ENCODE data around the gene LDAH.

Gene LDAH

DNA sequence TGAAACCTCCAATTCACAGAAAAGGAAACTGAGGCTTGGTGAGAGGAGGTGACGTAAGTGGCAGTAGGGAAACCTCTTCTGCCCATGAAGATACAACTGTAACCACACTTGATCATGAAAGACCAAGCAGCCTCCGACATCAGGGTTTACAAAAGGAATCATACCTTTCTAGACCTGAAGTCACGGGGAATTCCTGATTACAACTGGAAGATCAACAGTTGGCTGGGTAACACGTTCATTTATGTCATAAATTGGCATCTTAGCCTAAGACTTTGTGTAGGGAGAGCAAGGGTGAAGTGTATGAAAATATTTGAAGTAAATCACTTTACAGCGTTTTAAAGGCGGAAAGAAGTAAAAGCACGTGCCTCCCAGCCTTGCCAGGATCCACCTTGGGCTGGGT, 172.9 kb downstream of the LDAH start:
- DNase-seq, result no peak

DNA sequence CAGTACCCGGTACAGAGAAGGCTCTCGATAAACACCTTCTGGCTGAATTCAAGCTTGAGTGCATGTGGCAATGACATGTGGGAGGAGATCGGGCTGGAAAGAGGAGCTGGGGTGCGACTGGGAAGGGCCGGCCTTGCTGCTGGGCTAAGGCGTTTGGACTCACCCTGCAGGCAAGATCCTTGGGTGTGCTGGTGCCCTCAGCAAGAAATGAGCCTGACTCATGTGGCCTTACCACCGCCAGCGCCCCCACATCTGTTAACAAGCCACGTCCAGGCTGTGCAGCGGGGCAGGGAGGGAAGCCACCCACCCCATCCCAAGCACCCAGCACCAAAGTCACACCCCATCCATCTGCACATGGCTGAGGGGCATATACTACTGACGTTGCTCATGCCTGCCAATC, 173.3 kb downstream of the LDAH start:
- no peak for DNase-seq

DNA sequence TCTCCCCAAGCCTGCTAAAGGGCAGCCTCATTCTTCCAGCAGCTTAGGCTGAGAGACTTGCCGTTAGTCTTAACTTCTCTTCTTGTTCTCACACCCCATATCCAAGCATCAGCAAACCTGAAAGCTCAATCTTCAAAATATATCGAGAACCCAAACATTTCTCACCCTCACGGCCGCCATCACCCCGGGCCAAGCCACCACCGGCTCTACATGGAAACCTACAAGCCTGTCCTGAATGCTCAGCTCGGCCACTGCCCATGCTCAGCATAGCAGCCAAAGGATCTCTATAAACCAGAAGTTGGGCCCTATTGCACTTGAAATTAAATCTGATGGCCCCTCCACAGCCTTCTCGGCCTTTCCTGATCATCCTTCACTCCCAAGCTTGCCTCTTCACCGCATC, 174.1 kb downstream of the LDAH start:
- DNase-seq, result no peak

DNA sequence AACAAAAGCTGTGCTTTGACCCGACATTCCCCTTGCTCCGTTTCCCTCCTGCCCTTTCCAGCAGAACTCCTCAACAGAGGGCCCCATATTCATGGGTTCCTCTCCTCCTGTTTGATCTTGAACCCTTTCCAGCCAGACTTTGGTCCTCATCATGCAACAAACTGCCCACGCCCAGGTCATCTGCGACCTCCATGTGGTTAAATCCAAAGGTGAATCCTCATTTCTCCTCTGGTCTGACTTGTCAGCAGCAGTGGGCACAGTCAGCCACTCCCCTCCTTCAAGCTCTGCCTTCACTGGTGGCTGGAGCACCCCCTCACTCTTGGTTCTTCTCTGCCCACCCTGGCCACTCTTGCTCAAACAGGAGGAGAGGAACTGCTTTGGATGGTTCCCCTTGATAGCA, 174.7 kb downstream of the LDAH start:
- no peak for DNase-seq

DNA sequence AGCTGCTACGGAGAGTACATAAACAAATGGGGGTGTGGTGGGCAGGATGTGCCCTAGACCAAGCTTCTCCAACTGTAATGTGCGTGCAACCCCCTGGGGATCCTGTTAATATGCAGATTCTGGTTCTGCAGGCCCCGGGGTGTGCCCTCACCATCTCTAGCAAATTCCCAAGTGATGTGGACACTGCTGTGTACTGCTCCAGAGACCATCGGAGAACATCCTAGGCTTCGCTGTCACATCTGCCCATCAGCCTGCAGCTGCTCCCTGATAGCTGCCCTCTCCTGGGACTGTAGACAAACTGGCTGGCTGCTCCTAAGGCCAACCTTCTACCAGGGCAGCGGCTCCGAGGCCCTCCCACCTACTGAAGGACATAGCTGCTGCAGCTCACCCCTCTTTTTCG, 175.2 kb downstream of the LDAH start:
- DNase-seq, result no peak

DNA sequence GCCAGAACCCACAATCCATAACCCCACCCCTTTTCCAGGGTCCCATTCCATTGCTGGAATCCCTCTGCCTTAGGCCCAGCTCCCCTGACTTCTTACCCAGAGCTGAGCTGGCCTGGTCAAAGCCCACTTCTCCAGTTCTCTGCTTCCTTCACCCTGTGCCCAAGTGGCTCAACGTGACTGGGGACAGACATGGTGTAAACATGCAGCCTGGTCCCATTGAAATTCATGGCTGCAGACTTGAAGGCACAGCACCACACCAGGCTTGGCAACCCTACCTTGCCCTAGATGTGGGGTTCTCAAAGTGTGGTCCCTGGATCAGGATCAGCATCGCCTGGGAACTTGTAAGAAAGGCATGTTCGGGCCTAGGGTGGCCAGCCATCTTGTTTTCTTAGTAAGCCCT, 175.7 kb downstream of the LDAH start:
- DNase-seq, result no peak

DNA sequence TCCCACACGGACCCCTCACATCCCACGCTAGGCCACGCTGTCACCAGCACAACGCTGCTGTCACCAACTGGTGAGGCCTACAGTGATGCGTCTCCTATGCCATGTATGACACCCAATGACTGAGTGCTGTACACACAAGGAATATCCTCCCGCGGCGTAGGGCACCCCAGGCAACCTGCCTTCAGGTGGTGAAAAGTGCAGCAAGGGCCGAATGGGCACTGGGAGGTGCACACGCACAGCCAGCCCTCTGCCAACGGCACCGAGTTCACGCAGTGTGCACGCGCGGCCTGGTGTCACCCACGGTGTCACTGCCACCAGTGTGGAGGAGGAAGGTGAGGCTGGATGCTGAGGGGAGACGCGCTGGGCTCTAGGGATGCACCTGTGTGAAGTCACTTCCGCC, 176.5 kb downstream of the LDAH start:
- no peak for DNase-seq

DNA sequence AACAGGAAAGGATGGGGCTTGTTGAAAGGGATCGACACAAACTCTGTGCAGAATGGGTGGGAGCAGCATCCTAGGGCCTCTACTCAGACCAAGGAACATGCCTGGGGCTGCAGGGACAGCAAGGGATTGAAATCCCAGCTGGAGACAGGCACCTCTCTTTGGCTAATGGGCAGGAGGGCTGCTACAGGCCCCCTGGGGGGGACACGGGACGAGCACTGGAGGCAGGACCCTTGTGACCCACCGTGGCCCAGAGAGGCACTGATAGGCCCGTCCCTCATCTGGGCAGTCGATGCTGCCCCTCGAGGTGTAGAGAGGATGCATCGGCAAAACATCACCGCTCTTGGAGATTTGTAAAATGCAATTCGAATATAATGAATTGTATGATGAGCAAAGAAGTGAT, 177.1 kb downstream of the LDAH start:
- DNase-seq, result no peak

DNA sequence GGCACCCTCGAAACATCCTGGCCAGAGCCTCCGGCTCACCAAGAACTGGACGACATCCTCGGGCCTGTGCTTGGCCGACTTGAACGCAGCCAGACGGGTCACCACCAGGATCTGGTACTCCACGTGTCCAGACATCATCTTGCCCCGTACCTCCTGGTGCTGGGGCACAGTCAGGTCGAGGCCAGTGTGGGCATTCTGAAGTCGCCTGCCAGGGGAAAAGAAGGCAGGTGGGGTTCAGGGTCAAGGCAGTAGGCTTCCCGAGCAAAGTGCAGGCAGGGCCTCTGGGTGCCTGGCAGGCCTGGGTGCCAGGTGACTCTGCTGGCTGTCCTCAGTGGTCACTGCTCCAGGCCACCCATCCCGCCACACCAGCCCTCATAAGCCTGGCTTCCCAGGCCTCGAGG, 177.6 kb downstream of the LDAH start:
- no peak for DNase-seq

DNA sequence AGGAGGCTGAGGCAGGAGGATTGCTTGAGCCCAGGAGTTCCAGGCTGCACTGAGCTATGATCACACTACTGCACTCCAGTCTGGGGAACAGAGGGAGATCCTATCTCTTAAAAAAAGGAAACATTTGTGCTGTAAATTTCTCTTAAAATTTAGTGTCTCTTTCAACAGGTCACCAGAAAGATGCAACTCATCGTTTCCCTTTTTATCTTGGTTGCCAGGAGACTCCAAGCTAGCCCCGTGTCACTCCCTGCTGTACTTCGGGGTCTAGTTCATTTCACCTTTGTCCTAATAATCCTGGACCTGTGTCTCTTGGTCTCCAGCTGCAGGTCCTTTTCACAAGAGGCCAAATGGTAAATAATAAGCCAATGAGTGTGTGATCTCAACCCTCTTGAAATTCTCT, 179.1 kb downstream of the LDAH start:
- DNase-seq, result no peak

DNA sequence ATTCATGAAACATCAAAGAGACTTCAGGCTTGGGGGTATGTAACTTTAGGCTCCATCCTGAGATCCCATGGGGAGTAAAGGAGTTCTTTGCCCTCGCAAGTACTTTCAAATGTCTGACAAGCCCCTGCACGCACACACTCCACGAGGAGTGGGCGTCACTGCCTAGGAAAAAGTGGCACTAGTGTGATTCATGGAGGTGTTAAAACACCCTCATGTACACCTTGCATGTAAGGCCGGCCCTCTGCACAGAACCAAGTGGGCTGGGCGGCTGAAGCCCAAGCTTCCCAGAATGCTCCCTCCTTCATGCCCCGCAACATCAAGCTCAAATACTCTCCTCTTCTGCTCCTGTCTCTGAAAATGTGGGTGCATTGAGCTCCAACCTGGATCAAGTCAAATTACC, 179.8 kb downstream of the LDAH start:
- DNase-seq, result no peak

DNA sequence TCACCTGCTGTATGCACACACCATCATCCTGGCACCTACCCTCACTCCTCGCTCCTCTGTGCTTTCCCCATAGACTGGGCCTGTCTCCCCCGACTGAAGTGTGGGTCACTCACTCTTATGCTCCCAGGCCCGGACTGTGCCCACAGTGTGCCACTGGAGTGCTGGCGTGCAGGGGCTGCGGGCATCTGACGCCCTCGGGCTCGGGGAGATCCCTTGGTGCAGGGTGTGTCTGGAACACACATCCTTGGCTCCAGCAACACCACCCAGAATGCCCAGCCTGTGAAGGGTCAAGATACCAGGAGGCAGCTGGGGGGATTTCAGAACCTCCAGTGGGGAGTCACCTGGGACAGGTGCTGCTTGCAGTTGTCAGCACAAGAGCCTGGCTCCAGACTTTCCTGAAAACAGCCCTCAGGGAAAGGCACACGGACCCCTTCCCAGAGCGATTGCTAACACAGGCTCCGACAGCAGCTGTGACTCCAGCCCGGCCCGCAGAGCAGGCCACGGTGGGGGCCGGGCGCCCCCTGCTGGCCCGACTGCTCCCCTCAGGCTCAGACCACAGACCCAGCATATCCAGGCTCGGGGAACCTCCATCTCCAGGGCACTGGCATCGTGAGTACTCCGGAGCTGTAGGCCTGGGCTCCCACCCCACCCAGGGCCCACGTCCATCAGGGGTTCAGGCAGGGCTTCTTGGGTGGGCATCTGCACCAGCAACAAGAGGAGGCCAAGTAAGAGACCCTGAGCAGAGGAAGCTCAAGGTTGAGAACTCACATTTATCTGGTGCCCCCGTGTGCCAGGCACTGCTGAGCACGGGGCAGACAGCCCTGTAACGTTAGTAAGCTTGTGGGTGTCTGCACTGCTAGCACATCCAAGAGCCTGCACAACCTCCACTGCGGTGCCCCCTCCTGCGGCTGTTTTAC, 180.6 kb downstream of the LDAH start:
- peak; percentile 60 to 67 for DNase-seq

DNA sequence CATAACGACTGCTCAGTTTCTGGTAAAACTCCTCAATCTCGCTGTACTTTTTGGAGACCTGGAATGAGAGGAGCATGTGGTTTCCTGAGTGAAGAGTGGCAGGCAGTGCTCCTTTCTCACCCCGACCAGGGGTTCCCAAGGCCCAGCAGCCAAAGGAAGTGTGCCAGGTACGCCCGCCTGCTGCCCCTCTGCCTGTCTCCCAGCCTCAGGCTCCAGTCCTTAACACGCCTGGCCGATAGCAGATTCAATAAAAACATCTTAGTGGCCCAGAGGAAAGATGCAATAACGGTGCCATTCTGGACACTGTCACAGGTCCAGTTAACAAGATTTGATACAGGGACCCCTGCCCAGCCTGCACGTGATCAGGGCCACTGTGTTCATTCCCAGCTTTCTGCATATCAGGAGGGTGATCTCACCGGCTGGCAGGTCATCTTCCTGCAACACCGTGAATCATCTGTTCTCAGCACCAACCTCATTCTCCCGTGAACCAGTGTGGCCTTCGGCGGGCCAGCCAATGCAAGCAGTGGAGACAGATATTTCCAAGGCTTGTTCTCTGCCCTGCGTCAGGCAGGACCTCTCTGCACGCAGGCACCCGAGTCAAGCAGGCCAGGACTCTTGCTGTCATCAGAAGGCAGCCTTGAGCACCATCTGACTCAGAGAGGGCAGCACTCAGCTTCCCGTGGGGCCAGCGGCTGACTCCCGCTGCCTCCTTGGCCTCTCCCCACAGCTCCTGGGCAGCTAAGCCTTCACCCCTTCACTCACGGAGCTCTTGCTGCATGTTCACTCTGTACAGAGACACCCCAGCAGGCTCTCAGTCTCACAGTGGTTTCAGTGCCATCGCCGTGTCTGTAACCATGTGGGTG, 181.5 kb downstream of the LDAH start:
- DNase-seq, result no peak

DNA sequence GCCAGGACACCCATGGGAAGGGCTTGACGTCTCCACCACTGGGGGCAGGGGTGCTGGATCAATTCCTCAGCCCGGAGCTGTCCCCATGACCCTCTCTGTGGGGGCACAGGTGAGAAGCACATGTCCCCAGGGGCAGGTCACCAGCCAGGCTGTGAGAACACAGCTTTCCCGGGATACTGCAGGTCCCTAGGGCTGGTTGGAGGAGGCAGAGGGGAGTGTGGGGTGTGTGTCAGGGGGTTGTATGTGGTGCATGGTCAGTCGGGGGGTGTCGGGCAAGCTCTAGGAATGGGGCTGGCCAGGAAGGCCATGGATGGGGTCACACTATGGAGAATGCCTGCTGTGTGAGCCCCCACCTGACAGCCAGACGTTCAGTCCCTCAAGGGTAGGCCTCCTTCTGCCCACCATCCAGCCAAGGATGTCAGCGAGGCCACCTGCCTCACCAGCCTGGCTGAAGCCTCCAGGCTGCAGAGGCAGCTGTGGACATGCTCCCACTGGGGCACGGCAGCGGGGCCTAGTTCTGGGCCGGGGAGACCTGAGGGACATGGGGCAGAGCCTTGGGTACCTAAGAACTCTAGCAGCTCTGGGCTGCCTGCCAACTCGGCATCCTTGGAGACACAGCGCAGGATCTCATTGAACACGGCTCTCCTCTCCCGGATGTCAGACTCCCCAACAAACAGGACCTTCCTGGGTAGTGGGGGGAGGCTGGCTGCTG, 182.3 kb downstream of the LDAH start:
- no peak for DNase-seq

DNA sequence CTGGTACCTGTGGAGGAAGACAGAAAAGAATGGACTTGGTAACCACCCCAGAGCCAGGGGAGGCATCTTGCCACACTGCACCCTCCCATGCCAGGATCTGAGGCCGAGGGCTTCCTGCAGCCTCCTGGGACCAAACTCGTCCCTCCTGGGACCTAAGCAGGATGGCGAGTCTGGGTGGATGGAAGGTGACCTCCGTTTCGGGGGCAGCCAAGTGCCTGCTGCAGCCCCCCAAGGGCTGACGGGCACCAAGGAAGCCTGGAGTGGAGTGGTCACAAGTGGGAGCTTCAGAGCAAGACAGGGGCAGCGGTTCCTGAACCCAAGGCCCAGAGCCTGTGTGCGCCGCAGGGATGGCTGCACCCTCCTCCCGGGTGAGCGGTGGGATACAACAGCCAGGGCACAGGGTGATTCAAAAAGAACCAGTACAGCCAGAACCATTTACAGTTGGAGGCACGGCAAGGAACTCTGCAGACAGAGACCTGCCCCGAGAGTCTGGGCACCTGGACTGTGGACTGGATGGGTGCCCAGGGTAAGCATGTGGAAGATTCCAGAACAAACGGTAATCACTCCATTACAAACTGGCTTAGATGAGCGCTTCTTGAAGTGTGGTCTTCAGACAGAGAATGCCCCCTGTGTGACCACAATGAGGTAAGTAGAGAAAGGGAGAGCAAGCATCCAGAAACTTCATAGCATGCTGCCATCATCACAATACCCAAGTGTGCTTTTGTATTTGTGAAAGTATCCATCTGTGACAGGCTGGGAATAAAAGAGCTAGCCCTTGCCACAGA, 184.1 kb downstream of the LDAH start:
- DNase-seq, result no peak

DNA sequence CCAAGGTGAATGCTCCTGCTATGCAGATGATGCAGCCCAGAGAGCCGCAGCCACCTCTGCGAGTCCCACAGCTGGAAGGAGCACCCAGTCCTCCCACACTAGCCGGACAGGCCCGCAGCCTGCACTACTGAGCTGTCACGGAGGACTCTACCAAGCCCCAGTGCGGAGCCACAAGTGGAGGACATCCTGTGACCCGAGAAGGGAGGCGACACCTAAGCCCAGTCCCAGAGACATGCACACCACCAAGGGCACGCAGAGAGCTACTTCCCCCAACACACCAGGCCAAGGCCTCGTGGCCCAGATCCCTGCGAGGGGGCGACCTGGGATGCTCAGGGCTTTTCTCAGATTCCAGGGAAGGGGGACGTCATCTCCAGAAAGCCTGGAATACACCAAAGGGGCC, 184.9 kb downstream of the LDAH start:
- DNase-seq, result no peak

DNA sequence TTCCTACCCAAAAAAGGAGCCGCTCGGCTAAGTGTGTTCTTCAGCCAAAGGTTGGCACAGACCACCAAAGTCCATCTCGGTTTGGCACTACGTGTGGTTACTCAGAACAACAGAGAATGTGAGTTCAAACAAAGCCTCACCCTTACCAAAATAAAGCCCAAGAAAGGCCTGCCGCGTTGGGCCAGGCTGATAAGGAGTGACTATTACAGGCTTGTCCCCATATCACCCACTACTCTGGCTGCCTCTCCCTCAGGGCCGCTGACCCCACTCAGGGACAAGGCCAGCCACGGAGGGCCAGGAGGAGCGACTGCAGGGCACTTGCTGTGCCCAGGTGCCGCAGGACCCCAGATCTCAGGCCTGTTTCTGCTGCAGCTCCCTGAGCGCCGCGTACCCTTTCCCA, 185.8 kb downstream of the LDAH start:
- no peak for DNase-seq

DNA sequence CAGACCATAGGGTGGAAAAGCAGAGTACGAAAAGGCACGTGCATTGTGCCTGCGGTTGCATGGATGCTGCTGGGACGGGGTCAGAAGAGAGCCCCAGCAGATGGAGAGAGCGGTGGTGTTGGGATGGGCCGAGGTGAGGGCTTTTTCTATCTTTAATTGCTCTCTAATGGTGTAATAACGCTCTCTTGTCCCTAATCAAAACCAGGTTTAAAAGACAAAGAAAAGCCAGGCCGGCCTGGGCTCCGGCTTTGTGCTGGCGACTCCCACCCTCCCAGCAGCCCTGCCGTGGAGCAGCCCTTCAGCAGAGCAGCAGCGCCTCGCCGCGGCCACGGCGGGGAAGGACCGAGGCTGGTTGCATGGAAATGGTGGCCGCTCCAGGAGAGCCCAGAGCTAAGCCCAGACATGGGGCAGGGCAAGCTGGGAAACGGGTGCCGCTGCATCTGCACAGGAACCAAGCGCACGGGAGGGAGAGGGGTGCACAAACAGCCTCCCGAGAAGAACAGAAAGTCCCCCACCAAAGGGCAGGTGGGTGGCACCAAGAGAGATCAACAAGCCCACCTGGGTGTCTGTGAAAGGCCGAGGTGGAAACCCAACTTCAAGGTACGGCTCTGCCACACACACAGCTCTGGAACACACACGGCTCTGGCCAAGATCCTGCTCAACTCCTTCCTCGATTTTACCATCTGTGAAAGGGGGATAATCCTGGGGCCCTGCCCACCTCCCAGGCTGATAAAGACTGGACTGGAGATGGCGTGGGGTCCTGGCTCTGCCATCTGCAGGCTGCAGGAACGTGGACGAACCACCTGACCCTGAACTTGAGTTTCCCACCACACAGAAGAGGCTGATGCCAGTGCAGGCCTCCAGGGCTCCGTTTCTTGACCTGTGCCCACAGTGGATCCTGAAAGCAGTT, 187.0 kb downstream of the LDAH start:
- peak in 1 of 2 donors; percentile 14 for DNase-seq

DNA sequence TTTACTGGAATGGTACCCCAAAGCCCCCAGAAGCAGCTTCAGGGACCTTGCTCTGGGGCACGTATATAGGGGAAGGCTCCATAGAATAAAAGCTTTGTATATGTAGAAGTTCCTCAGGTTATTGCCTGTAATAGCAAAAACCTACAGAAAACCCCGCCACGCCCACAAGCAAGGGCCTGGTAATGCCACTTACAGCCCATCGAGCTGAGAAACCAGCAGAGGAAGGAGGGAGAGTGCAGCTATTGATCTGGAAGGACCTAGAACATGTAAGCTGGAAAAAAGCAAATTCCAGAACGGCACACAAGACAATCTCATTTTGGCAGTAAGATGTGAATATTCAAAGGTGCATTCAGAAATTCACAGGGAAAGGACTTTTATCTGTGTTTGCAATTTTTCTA, 187.8 kb downstream of the LDAH start:
- DNase-seq, result no peak

DNA sequence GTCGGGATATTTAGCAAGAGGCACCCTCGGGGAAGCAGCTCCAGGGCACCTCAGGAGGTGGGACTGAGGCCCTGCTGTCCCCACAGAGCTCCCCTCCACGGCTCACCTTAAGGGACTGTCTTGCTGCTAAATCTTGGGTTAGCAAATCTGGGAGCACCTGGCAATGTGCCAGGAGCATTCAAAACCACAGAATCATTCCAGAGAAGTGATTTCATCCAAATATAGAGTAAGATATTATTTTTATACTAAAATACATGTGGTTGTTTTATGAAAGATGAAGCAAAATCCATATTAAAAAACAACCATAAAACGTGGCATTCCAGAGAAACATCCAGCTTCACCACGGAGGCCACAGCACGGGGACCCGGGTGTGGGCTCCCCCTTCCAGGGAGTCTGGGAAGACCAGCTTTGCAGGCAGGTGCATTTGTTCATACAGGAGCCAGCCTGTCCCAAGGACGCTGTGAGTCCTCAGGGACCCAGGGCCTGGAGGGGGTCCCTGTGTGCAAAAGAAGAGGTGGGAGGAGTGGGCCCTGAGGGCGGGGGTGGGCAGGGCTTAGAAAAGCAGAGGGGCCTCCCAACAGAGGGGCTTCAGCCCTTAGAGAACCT, 188.3 kb downstream of the LDAH start:
- no peak for DNase-seq

All from activated CD4-positive, alpha-beta T cell treated with anti-CD3 and anti-CD28 coated beads for 4 hours (primary cell).